NCI-H2227 (cell line): ENCODE data around the gene EIF3F.
A peak's percentile ranks its signal among the peaks of the same experiment; 100 is the strongest.

Experiments
- DNase-seq: peaks from one replicate; lab custom pipeline; 2025; ENCODE audit not compliant: unreplicated experiment; lab: John Stamatoyannopoulos, UW

Gene EIF3F, protein sequence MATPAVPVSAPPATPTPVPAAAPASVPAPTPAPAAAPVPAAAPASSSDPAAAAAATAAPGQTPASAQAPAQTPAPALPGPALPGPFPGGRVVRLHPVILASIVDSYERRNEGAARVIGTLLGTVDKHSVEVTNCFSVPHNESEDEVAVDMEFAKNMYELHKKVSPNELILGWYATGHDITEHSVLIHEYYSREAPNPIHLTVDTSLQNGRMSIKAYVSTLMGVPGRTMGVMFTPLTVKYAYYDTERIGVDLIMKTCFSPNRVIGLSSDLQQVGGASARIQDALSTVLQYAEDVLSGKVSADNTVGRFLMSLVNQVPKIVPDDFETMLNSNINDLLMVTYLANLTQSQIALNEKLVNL

DNA sequence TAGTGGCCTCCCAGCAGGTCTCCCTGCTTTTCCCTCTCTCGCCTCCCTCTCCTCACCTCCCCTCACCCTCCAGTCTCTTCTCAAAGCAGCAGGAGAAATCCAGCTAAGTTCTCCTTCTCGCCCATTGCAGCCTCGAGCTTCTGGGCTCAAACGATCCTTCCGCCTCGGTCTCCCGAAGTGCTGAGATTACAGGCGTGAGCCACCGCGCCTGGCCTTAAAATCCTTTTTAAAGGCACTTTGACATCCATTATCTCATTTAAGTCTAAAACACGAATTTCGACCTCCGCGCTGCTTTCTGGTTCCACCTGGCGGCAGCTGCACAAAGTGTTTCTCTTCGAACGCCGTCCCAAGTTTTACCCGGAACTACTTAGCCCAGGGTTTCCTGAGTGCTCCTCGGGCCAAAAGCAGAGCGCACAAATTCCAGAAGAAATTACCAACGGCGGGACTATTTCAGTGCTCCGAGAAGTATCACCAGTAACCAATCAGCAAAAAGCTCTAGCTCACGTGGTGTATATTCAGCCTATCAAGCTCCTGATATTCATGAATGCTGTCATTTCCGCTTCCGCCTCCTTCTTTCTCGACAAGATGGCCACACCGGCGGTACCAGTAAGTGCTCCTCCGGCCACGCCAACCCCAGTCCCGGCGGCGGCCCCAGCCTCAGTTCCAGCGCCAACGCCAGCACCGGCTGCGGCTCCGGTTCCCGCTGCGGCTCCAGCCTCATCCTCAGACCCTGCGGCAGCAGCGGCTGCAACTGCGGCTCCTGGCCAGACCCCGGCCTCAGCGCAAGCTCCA, at the start of gene EIF3F:
Gene EIF3F (plus strand): TSS at position 570 of the 792 bp plus-strand sequence. CDS start 16 bp downstream, at position 586.
- peak; percentile 99 for DNase-seq

DNA sequence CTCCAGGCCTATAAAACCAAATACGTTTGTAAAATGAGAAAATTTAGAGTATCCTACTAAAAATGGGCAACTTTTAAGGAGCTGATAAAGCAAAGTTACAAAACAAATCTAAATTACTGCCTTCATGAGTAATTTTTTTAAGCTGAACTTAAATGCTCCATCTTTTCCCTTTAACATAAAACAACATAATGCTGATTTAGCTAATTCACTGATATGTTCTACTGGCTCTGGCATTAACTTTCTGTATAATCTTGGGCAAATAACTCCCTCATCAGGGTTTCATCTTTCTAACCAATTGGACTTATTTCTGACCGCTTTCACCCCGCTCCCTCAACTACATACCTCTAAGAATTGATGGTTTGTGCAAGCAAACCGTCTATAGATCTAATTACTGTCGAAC, 46.0 kb upstream of the EIF3F start:
- DNase-seq, result no peak

DNA sequence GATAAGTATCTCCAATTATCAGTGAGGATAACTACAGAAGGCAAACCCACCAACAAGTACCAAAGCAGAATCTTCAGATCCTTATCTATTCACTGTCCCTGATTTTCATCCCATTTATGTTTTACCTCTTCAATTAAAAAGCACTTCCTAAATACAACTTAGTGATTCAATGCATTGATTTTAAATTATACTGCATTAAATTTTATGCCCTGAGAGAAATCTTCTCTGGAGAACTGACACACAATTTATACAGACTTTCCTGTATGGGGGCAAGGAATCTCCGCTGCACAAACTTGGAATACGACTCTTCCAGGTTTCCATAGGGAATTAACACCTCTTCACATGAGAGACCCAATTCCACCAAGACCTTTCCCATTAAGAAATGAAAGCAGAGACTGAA, 45.5 kb upstream of the EIF3F start, which contains the start of gene OR10A3:
Gene OR10A3 (minus strand): TSS at position 101 of the 400 bp plus-strand sequence. CDS start 2,188 bp downstream, outside the sequence.
- DNase-seq, result no peak

DNA sequence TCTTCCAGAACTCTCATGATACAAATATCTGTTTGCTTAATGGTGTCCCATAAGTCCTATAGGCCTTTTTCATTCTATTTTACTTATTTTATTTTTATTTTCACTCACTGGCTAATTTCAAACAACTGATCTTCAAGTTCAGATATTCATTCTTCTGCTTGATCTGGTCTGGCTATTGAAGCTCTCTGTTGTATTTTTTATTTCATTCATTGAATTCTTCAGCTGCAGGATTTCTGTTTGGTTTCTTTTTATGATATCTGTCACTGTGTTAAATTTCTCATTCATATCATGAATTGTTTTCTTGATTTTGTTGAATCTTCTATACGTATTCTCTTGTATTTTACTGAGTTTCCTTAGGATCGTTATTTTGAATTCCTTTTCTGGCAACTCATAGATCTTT, 43.0 kb upstream of the EIF3F start:
- no peak for DNase-seq

DNA sequence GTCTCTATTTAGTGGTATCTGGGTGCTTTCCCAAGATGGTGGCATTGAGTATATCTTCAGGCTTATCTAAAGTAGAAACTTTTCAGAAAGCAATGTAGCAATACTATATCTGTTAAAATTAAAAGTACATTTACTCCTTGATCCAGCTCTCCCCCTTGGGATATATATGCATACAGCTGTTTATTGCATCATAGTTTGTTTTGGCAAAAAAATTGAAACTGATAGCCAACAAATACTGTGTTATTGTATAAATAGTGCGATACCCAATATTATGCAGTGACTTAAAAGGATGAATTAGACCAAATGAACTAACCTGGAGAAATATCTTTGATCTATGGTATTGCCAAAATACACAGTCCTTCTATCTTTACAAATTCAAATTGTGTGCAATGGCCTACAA, 37.2 kb upstream of the EIF3F start:
- no peak for DNase-seq

DNA sequence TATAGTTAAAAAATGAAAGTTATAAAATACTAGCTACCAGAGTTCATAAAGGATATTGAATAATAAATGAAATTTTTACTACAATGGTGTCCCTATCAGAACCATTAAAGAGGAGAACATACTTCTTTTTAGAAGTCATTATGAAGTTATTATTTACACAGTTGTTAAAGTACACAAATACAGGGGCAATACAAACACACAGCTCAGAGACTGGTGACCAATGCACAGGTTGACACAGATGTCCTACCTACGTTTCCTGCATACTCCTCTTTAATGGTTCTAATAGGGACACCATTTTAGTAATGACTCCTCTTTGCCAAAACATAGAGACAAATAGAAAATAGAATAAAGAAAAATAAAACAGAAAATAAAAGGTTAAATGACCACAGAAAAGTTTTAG, 31.9 kb upstream of the EIF3F start:
- no peak for DNase-seq

DNA sequence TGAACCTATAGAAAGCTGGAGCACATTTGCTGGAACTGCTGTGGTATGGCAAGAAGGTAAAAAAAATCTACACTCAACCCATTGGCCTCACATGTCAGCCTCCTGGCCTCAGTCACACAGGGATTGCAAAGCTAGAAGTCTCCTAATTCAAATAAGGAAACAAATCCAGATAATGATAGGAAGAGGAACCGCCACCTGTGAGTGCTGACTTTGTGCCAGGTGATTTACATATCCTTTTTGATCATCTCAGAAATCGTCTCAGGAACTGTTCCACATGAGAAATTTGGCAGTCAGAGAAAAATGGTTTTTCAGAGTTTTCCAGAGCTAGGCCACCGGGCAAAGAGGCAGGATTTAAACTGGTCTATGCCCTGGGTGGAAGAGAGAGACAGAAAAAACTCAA, 22.9 kb upstream of the EIF3F start:
- DNase-seq, result no peak

DNA sequence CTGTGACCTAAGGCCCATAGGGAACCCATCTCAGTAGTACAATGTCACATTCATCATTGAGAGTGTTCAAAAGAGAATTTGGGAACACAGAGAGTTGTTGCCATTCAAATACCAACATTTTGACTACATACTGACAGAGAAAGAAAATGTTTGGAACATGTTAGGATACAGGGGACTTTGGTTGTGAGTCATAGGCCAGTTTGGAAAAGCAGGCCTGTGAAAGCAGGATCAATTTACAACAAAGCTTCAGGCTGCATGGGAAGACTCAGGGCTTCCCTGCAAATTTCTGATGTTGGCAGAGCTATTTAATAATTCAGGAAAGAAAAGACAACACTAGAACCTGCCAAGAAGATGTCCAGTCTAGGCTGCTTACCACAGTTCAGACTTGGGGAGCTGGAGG, 22.3 kb upstream of the EIF3F start:
- DNase-seq, result no peak

DNA sequence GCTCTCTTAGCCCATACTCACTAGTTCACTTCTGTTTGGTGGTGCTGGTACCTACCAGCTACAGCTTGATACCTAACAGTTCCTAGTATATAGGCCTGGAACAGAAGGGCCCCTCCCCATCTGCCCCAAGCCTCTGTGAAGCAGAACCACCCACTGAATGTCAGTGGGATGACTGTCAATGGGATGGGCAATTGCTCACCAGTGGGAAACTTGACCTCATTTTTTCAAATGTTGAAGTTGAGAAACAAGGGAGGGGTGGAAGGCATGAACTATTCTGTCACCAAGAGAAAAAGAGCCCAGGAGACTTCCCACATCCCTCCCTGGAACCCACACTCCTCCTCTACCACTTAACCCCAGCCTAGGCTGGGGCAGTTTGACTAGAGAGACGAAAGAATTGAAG, 21.8 kb upstream of the EIF3F start, which contains the start of gene NLRP10:
Gene NLRP10 (minus strand): TSS at position 62 of the 400 bp plus-strand sequence. CDS start 1,952 bp downstream, outside the sequence.
- DNase-seq, result no peak

DNA sequence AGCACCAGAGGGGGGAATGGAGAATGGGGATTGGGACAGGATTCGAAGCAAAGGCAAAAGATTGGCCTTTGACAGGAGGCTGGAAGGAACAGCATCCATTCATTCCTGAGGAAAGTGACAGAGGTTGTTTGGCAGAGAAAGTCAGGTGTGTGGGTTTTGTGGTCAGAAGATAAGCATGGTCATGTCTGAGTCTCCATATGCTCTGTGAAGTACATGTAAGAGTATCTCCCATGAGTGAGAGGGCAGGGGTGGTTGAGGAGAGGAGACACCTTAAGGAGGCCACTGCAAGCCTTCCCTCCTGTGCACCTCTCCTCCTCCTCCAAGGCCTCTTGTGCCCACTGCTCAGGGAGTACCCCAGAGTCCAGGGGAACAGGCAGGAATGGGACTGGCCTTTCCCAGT, 20.0 kb upstream of the EIF3F start:
- DNase-seq, result no peak

DNA sequence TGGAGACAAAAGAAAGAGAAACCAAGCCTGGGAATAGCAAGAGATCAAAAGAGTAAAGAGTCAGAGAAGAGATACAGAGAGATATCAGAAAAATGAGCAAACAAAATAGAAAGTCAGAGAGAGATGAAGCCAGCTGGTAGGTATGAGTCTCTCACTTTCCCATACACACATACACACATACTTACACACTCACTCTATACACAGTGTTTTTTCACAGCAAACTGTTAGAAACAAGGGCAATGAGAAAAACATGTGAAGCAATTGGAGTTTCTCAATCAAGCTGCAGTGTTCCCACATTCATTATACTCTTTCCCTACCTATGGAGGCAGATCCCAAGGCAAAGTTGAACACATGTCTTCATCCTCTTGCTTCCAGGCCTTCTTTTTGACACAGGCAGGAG, 19.3 kb upstream of the EIF3F start:
- no peak for DNase-seq

DNA sequence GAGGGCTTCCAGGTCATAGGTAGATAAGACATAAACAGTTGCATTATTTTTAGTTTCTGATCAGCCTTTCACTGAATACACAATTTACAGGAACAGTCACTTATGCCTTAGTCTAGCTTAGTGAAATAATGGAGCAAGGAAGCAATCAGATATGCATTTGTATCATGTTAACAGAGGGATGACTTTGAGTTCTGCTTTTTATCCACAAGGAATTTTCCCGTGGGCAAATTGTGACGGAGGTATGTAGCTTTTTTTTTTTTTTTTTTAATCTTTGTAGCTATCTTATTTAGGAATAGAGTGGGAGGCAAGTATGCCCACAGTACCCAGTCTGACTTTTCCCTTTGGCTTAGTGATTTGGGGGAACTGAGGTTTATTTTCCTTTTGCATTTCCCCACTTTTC, 18.5 kb upstream of the EIF3F start:
- no peak for DNase-seq

DNA sequence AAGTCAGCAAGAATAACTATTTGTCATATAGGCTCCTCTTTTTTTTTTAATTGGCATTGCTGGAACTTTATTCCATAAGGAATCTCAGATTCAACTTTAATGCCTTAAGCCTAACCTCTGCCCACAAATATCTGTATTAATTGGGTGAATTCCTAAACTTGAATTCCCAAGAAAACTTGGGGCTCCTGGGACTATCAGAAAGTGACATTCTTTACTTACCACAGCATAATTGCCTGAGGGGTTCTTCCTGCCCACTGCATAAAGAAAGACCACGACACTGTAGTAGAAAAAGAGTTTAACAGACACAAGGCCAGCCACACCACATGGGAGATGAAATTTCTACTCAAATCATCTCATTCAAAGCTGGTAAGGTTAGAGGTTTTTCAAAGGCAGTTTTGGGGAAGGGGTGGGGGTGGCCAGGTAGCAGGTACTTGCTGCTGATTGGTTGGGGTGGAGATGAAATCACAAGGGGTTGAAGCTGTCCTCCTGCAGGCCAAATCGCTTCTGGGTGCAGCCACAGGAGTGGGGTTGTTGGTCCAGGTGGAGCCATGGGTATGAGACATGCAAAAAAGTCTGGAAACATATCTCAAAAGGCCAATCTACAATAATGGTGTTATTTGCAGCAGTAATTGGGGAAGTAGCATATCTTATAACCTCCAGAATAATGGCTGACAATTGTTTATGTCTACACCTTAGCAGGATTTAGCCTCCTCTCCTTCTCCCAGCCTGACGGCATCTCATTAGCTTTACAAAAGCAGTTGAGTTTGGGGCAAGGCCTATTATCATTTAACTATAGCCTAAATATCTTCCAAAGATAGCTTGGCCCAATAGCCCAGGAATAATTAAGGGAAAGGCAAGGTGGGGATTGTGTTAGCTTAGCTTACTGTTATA, 17.1 kb upstream of the EIF3F start:
- no peak for DNase-seq

DNA sequence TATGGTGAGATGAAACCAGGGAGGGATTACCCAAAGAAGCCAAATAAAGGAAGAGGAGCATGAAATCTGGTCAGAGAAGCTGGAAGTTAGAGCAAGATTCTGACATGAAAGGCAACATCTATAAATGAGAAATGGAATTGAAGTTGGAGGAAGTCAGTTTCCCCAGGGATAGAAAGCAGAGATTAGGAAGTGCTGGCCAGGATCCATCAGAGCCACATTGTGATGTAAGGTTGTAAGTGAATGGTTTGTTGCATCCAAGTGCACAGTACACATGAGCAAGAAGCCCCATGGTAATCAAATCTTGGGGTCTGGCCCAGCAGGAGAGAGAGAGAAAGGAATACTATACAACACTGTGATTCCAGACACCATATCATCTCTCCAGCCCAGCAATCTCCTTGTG, 15.3 kb upstream of the EIF3F start:
- DNase-seq, result no peak

DNA sequence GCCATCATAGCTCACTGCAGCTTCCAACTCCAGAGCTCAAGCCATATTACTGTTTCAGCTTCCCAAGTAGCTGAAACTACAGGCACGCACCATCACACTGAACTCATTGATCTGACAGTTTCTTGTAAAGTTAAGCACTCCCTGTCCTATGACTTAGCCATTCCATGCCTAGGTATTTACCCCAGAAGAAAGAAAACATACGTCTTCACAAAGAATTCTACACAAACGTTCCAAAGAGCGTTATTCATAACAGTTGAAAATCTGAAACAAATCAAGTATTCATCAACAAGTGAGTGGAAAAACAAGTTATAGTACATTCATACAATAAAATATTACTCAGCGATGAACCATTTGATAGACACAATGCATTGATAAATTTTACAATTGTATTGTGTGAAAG, 14.1 kb upstream of the EIF3F start:
- no peak for DNase-seq

DNA sequence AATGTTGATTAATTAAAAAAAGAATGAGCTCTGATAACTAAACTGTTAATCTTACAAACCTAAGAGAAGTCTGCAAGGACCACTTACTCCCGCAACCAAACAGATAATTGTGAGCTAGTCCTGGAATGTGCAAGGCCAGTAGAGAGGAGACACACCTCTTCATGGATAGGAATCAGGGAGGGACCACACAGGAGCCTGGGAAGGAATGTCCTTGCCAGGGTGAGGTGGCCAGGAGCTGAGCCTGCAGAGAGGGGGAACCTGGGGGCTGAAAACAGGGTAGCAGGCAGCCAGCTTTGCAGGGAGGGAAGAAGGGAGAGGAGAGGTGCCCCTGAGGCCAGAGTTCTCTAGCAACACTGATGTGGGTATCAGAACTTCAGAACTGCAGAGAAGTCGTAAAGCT, 12.5 kb upstream of the EIF3F start:
- no peak for DNase-seq

DNA sequence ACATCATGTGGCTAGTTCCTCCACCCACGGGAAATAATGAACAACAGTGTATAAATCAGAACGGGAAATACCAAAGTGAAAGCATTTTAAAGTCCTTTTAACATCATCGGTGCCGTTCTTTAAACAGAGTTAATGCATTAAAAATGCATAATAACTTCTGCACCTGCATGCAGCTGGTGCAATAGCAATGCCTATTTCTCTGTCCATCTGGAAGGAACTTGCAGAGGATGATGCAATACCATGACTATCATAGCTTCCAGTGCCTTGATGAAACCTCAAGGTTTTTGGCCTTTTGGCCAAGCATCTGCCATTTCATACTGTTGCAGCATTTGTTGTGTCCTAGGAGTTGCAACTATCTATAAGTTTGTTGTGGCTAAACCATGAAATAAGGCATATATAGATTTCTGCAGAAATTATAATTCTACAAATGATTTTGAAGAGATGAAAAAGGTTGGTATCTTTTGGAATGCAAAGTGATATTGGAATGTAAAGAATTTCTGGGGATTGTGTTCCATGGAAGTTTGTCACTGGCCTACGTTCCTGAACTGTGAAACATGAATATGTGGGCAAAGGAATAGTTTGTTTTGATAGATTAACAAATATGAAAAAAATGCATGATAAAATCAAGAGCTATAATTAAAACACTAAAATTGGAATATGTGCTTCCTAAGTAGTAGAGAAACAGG, 9.8 kb upstream of the EIF3F start:
- DNase-seq, result no peak

DNA sequence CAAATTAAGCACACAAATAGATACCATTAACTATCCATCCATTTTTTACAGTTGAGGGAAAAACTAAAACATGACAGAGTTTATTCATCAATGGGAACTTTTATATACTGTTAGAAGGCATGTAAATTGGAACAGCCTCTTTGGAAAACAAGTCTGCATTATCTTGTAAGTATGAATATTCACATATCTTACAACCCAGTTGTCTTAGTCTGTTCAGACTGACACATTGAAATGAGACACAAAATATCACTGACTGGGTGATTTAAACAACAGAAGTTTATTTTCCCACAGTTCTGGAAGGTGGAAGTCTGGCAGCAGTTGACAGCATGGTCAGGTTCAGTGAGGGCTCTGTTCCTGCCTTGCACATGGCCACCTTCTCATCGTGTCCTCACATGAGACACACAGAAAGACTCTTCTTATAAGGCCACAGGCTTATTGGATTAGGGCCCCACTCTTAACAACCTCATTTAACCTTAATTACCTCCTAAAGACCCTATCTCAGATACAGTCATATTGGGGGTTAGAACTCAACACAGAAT, 5.4 kb upstream of the EIF3F start:
- no peak for DNase-seq

DNA sequence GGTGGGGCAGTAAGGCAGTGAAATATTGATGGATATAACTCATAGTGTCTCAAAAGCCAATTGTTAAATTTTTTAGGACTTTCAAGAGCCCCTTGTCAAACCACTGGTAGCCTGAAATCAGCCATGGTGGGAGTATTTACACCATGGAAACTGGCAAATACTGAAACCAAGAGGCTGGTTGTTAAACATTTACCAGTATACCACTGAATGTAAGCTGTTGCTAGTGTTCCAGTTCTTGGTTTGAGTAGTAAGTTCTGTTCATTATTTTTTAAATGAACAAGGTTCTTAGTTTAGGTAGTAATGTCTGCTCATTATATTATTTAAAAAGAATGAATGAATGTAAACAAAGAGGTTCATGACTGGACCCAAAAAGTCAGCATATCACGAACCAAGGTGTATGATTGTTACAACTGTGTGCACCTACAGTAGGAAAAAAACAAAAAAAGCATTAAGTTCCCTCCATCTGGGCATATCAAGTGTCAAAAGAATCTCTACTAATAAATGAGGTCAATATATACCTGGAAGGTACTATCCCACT, 4.5 kb upstream of the EIF3F start:
- no peak for DNase-seq
